ENCODE results near the gene LCE3B. TPM values are rescaled to one million over a fixed set of nuclear protein-coding genes. Genes with fewer than 3 reads are reported as not detected.
A peak's percentile ranks its signal among the peaks of the same experiment; 100 is the strongest.

Gene LCE3B
- total and polyA plus RNA-seq, 9 of the 15 experiments (the other 6 are each of a cell fraction or from before 2014, with no cell fraction given), result not detected

- Histone ChIP-seq H3K9me1 (ENCODE audit: control insufficient read depth, insufficient read depth, low read length) (no peaks in the 10 kb centered on the region), H4K20me1 (replicated peaks; ENCODE audit: control insufficient read depth, insufficient read depth, low read length) (no peaks in the 10 kb centered on the region), H3K9me3 (replicated peaks; ENCODE audit: control insufficient read depth, insufficient read depth, low read depth, low read length) (no peaks in the 10 kb centered on the region), H3K36me3 (ENCODE audit: control insufficient read depth, insufficient read depth, low read length) (no peaks in the 10 kb centered on the region), H2AFZ (ENCODE audit: low read depth, low read length) (no peak overlapping the region), H3K79me2 (ENCODE audit: control insufficient read depth, insufficient read depth, low read length) (no peaks in the 10 kb centered on the region), H3K4me3 (no peak overlapping the region), H3K4me2 (ENCODE audit: insufficient read depth, low read length) (no peak overlapping the region), H3K9ac (ENCODE audit: insufficient read depth in 1 of 2, low read depth in 2 of 2, low read length in 2 of 2) (no peak overlapping the region), H3K27me3 (ENCODE audit: control insufficient read depth in 2 of 2, insufficient read depth in 2 of 2, low read length in 2 of 2) (no peaks in the 10 kb centered on the region), H3K4me1 (replicated peaks in 1 of 2; ENCODE audit: control insufficient read depth in 2 of 2, insufficient read depth in 2 of 2, low read length in 2 of 2) (no peaks in the 10 kb centered on the region), H3K27ac (ENCODE audit: extremely low read depth, low read depth, low read length) (no peak overlapping the region)
- no TSS peak for BruUV-seq (replicated peaks)
- no peak for ATAC-seq
- POLR2A ChIA-PET, result interaction anchor here (0.6 kb wide), 1 partner anchor 53 kb away, joined by 3 read pairs; no protein-coding TSS in a partner anchor
- WGBS (ENCODE audit: insufficient coverage, low coverage, missing lambda C conversion rate), result 0% methylated on average over 1 of the region's 1 CpG
- in situ Hi-C loops (cut with MboI), result no loop called here
- CTCF ChIA-PET (ENCODE audit: low intra/inter-chr PET ratio), result no interaction called here
- no peak for FAIRE-seq
- intact Hi-C loops (cut with micrococcal nuclease), result no loop called here
- TF ChIP-seq NFE2 (IDR thresholded peaks at IDR 0.05; ENCODE audit: low read depth) (peak; percentile 50; the same call in 1 of the 2 replicates), MAFG (tag; conservative IDR thresholded peaks at IDR 0.05) (peak; percentile 36), ZBED1 (IDR thresholded peaks at IDR 0.05) (no peak), MAFK (IDR thresholded peaks at IDR 0.05; ENCODE audit: low read length) (peak; percentile 38; the same call in 1 of the 2 replicates)
- DNase-seq (ENCODE audit: extremely low read depth in 1 of 4, low spot score in 3 of 4), result no peak
Observed at GRCh38 chr1:152582647-152583046, 31.0 kb upstream of the LCE3B start.

DNA sequence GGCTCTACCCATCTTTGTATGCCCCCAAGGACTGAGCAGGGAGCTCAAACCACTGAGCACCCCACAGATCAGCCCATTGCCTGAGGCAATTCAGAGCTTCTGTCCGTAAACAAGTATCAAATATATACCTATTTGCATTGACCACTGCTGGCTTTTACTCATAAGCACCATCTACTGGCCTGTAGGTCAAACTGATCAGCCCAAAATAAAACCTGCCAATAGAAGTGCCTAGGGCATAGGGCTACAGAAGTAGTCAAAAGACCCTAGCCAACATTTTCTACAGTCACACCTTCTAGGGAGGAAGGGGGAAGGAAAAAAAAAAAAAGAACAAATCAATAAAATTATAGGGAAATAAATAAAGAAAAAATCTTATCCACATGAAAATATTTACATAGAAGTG, 28.0 kb upstream of the LCE3B start:
- no peaks in the 10 kb centered on the region for H3K36me3 ChIP-seq (ENCODE audit: control insufficient read depth, insufficient read depth, low read length)
- no peaks in the 10 kb centered on the region for H3K27me3 ChIP-seq (ENCODE audit: control insufficient read depth in 2 of 2, insufficient read depth in 2 of 2, low read length in 2 of 2)
- no TSS peak for BruUV-seq (replicated peaks)
- in situ Hi-C loops (cut with MboI) (no loop called here), intact Hi-C loops (cut with micrococcal nuclease) (no loop called here)
- no peak for ATAC-seq
- H3K4me2 ChIP-seq (ENCODE audit: insufficient read depth, low read length), result no peak overlapping the region
- no peak overlapping the region for H3K4me3 ChIP-seq
- H3K4me1 ChIP-seq (replicated peaks in 1 of 2; ENCODE audit: control insufficient read depth in 2 of 2, insufficient read depth in 2 of 2, low read length in 2 of 2), result no peaks in the 10 kb centered on the region
- no peak for DNase-seq (ENCODE audit: extremely low read depth in 1 of 4, low spot score in 3 of 4)
- no peak overlapping the region for H2AFZ ChIP-seq (ENCODE audit: low read depth, low read length)
- ChIA-PET POLR2A (no interaction called here), CTCF (ENCODE audit: low intra/inter-chr PET ratio) (no interaction called here)
- H3K79me2 ChIP-seq (ENCODE audit: control insufficient read depth, insufficient read depth, low read length), result no peaks in the 10 kb centered on the region
- H3K9ac ChIP-seq (ENCODE audit: insufficient read depth in 1 of 2, low read depth in 2 of 2, low read length in 2 of 2), result no peak overlapping the region
- no peak overlapping the region for H3K27ac ChIP-seq (ENCODE audit: extremely low read depth, low read depth, low read length)
- H3K9me3 ChIP-seq (replicated peaks; ENCODE audit: control insufficient read depth, insufficient read depth, low read depth, low read length), result no peaks in the 10 kb centered on the region
- no peaks in the 10 kb centered on the region for H3K9me1 ChIP-seq (ENCODE audit: control insufficient read depth, insufficient read depth, low read length)
- no peak for FAIRE-seq
- H4K20me1 ChIP-seq (replicated peaks; ENCODE audit: control insufficient read depth, insufficient read depth, low read length), result no peaks in the 10 kb centered on the region
- 0% methylated on average over 1 of the region's 1 CpG for WGBS (ENCODE audit: insufficient coverage, low coverage, missing lambda C conversion rate)
- TF ChIP-seq SIRT6 (IDR thresholded peaks at IDR 0.05; ENCODE audit: low read depth, low read length) (no peak), TOE1 (IDR thresholded peaks at IDR 0.05; ENCODE audit: borderline replicate concordance) (no peak), TOE1 (CRISPR knock-in tag; IDR thresholded peaks at IDR 0.05; ENCODE audit: borderline replicate concordance, low read depth) (no peak), CTCF (IDR thresholded peaks at IDR 0.05 in 2 of 3, conservative IDR thresholded peaks at IDR 0.05 in 1 of 3; ENCODE audit: insufficient read depth in 2 of 3, low read depth in 1 of 3, low read length in 3 of 3) (0 out of 6 replicates have a peak, but pooled peaks of 1 of the 3 experiments have one; percentile 4), CCAR2 (IDR thresholded peaks at IDR 0.05; ENCODE audit: low read depth, low read length) (no peak), ZNF609 (CRISPR knock-in tag; IDR thresholded peaks at IDR 0.05; ENCODE audit: borderline replicate concordance) (no peak)
